ENCODE data around the gene PKD1.

The PKD1 gene

GRCh38 chr16:2170080-2170479 lies 34.4 kb upstream of the PKD1 start:
- H3K4me3 ChIP-seq (replicated peaks; ENCODE audit: low read depth, low read length): no peak overlapping the region
- DNase-seq (ENCODE audit: low read depth): no peak

GRCh38 chr16:2167068-2167638 lies 31.5 kb upstream of the PKD1 start:
- TF ChIP-seq CTCF (IDR thresholded peaks at IDR 0.05; ENCODE audit: low read length, missing control alignments): no peak
- H3K4me3 ChIP-seq (replicated peaks; ENCODE audit: low read depth, low read length): no peak overlapping the region
- no peak for DNase-seq (ENCODE audit: low read depth)

More at GRCh38 chr16:2170080-2170479, 34.4 kb upstream of the PKD1 start:
- TF ChIP-seq CTCF (IDR thresholded peaks at IDR 0.05; ENCODE audit: low read length, missing control alignments): no peak

- TF ChIP-seq CTCF (IDR thresholded peaks at IDR 0.05; ENCODE audit: low read length, missing control alignments): no peak
- DNase-seq (ENCODE audit: low read depth): no peak
- no peak overlapping the region for H3K4me3 ChIP-seq (replicated peaks; ENCODE audit: low read depth, low read length)
Observed at GRCh38 chr16:2166263-2167067, 30.8 kb upstream of the PKD1 start.

GRCh38 chr16:2165861-2166260 lies 30.2 kb upstream of the PKD1 start:
- TF ChIP-seq CTCF (IDR thresholded peaks at IDR 0.05; ENCODE audit: low read length, missing control alignments): no peak
- H3K4me3 ChIP-seq (replicated peaks; ENCODE audit: low read depth, low read length): no peak overlapping the region
- DNase-seq (ENCODE audit: low read depth): no peak

GRCh38 chr16:2163211-2163881 lies 27.6 kb upstream of the PKD1 start:
- DNase-seq (ENCODE audit: low read depth): no peak
- TF ChIP-seq CTCF (IDR thresholded peaks at IDR 0.05; ENCODE audit: low read length, missing control alignments): no peak
- H3K4me3 ChIP-seq (replicated peaks; ENCODE audit: low read depth, low read length): no peak overlapping the region

- TF ChIP-seq CTCF (IDR thresholded peaks at IDR 0.05; ENCODE audit: low read length, missing control alignments): no peak
- H3K4me3 ChIP-seq (replicated peaks; ENCODE audit: low read depth, low read length): no peak overlapping the region
Observed at GRCh38 chr16:2162676-2163118, 27.0 kb upstream of the PKD1 start.

More at GRCh38 chr16:2162676-2163118, 27.0 kb upstream of the PKD1 start:
- no peak for DNase-seq (ENCODE audit: low read depth)
